Heart left ventricle (tissue), 16 donors: Measurements from ENCODE around the gene INO80. TPM values are rescaled to one million over a fixed set of nuclear protein-coding genes. Genes with fewer than 3 reads are reported as not detected.

ENCODE experiments used
- ATAC-seq, 4 donors: fragments of 200-7000 bp; cut with Tn5 transposase; one replicate each; pipeline ENCODE4 v1.9.1; 2020 to 2022; ENCODE audit warnings: moderate library complexity in 4 of 4, mild to moderate bottlenecking in 3 of 4, moderate number of reproducible peaks in 1 of 4
- DNase-seq, 5 donors: peaks; one replicate each; pipeline ENCODE4 v3.0.0-alpha.2; 2020
- H3K27ac ChIP-seq, 12 donors: fragments of 200-600 bp; sonication (generic) in 4 of 12; one replicate each; pipeline versions ENCODE4 v1.5.0 to v1.8.0; 2016 to 2022; ENCODE audit warnings: mild to moderate bottlenecking in 2 of 12
- H3K27me3 ChIP-seq, 9 donors: fragments of 200-600 bp; sonication (generic) in 2 of 9; one replicate each; pipeline versions ENCODE4 v1.5.1 to v1.8.0; 2016 to 2022; ENCODE audit warnings: mild to moderate bottlenecking in 3 of 9
- H3K36me3 ChIP-seq, 9 donors: fragments of 200-600 bp; sonication (generic) in 2 of 9; one replicate each; pipeline versions ENCODE4 v1.5.0 to v1.8.0; 2018 to 2022; ENCODE audit warnings: mild to moderate bottlenecking in 2 of 9
- H3K4me1 ChIP-seq, 12 donors: fragments of 200-600 bp; sonication (generic) in 4 of 12; one replicate each; pipeline versions ENCODE4 v1.5.0 to v1.8.0; 2016 to 2022; ENCODE audit warnings: mild to moderate bottlenecking in 3 of 12
- H3K4me3 ChIP-seq, 12 donors: fragments of 200-600 bp; sonication (generic) in 4 of 12; one replicate each; pipeline versions ENCODE4 v1.5.0 to v1.8.0; 2017 to 2022; ENCODE audit warnings: mild to moderate bottlenecking in 9 of 12, moderate library complexity in 4 of 12
- H3K9me3 ChIP-seq, 12 donors: fragments of 200-600 bp; sonication (generic) in 4 of 12; one replicate each; pipeline versions ENCODE4 v1.5.0 to v1.8.0; 2016 to 2022; ENCODE audit warnings: mild to moderate bottlenecking in 1 of 12
- CTCF ChIP-seq, 12 donors: fragments of 200-600 bp; sonication (generic) in 4 of 12; IDR thresholded peaks; one replicate each; pipeline versions ENCODE4 v1.5.0 to v1.8.0; 2018 to 2022; ENCODE audit warnings: antibody characterized with exemption in 12 of 12, mild to moderate bottlenecking in 5 of 12
- POLR2A ChIP-seq, 2 donors: fragments of 450-650 bp; IDR thresholded peaks; one replicate each; pipeline ENCODE4 v1.6.1; 2017; ENCODE audit warnings: antibody characterized with exemption in 2 of 2, mild to moderate bottlenecking in 2 of 2, moderate library complexity in 2 of 2
- WGBS, 4 donors: extraction: QIAGEN DNeasy Blood & Tissue Kit in 2 of 4; methylation state at CpG; one replicate each; pipeline versions ENCODE4 v1.1.5 to v1.1.7; 2013 to 2018; 5-methylcytosine and 5-hydroxymethylcytosine counted together
- intact Hi-C, 10 donors: fragments of 100-400 bp; cut with DNase I; formaldehyde crosslinking; loops; one replicate each; pipeline versions ENCODE4 v1.11.1 to v1.14.2; 2022
- polyA plus RNA-seq, 2 donors: library from polyadenylated mRNA; stranded (reverse); fragments of 200-250 nt; gene quantifications; one replicate each; pipeline ENCODE4 v1.2.3, GENCODE V29; 2013
- total RNA-seq, 9 donors: library from RNA; depleted of rRNA in 2 of 9; stranded (reverse); fragments of >200 nt in 2 of 9; fragmentation: NEBNext Ultra II Directional in 3 of 9; extraction: Animal tissue kit (Norgen Biotek cat#: 25700) in 3 of 9; gene quantifications; one replicate each; pipeline versions ENCODE4 v1.1.0 to v1.2.4, GENCODE V29; 2016 to 2023
- donor health status: ischemic (EF 13 %, LVEDD 7.1; RV severe dilation, severe dysfunction).
- donor health status: healthy with polysubstance abuse.
- donor health status: DM: no; HTN: yes; CAD: no.
- donor health status: DM: no; HTN: no; CAD: no.
- donor health status: ischemic (EF 25% LVEDD 6.9; RV normal size, moderate dysfunction).
- donor health status: ischemic (EF 25% LVEDD 5.7; RV mildly dilated, moderate dysfunction).
- donor health status: healthy.
- donor health status: DM: yes; HTN: yes; CAD: no.
- donor health status: ischemic (EF 35%, LVEDD 5.7; RV mildly dilated, moderate dysfunction).
- donor health status: nonischemic (EF 11% LVEDD 7.7; RV severe dilation, severe dysfunction).
- donor health status: DM: yes; HTN: yes; CAD: no.
- donor health status: PGD.
- donor health status: ischemic (EF 29% LVEDD 5.4; RV normal size, mild dysfunction).
- donor health status: nonischemic (EF 23%, LVEDD 6.1; RV moderate dilation, normal function).

Gene INO80
- total and polyA plus RNA-seq, 11 donors, result 4.7 to 20.9 (median 12.6) TPM

GRCh38 chr15:40992241-40992741 is 123.8 kb downstream of the INO80 start:
- H3K36me3 ChIP-seq, result peaks cover 0 to 85% (median 68%) of the 10 kb centered on the region in 9 donors
- no peak for ATAC-seq
- no peak for DNase-seq
- no peaks in the 10 kb centered on the region for H3K27me3 ChIP-seq
- no peak overlapping the region for H3K27ac ChIP-seq
- H3K4me1 ChIP-seq, result peaks cover 0 to 4% (median 0%) of the 10 kb centered on the region in 12 donors
- TF ChIP-seq CTCF (IDR thresholded peaks at IDR 0.05) (no peak), POLR2A (IDR thresholded peaks at IDR 0.05) (no peak)
- intact Hi-C loops, result no loop called here
- no peak overlapping the region for H3K4me3 ChIP-seq
- H3K9me3 ChIP-seq, result no peaks in the 10 kb centered on the region
- WGBS, 4 donors, result 46 to 68% (median 55%) methylated on average over 1 of the region's 1 CpG

DNA sequence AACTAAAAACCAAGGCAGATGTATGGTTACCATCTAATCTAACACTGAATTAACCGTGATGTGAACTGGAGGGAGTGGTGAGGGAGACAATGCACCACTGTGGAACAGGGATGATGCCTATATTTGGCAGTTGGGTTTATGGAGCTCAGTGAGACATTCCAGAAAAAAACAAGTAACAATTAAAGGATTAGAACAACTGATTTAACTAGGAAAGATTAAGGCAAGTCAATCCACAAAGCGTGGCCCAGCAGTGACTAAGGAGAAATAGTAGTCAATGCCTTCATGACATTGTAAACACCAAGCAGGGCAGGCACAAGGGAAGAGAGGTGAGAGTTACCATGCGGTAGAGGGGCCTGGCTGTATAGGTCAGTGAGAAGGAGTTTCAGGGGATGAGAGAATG is 124.7 kb downstream of the INO80 start:
- H3K36me3 ChIP-seq, result peaks cover 3 to 85% (median 68%) of the 10 kb centered on the region in 9 donors

DNA sequence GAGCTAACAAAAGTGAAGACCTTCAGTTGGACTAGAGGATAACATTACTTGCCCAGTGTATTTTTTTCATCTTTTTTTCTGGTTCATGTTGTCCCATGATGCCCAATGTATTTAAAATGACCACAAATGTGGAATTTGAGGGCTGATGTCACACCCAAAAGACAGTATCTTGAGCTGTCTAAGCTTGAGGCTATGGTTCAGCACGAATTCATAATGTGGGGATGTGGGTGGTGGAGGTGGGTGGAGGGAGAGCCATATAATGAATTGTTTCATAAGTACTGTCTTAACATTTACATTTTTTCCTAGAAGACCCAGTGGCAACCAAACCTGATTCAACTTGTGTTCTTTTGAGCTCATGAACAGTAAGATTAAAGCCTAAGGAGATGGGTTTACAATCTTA is 125.3 kb downstream of the INO80 start:
- ATAC-seq, result no peak
- no peaks in the 10 kb centered on the region for H3K9me3 ChIP-seq
- WGBS, 4 donors, result 0 to 2% (median 0%) methylated on average over 1 of the region's 1 CpG
- peaks cover 0 to 4% (median 0%) of the 10 kb centered on the region in 12 donors for H3K4me1 ChIP-seq
- no peak overlapping the region for H3K27ac ChIP-seq
- no peak overlapping the region for H3K4me3 ChIP-seq
- DNase-seq, result no peak
- intact Hi-C loops, result no loop called here
- H3K36me3 ChIP-seq, result peaks cover 3 to 85% (median 68%) of the 10 kb centered on the region in 9 donors
- H3K27me3 ChIP-seq, result no peaks in the 10 kb centered on the region
- TF ChIP-seq CTCF (IDR thresholded peaks at IDR 0.05) (no peak), POLR2A (IDR thresholded peaks at IDR 0.05) (no peak)

More for the DNA sequence above, 124.7 kb downstream of the INO80 start:
- Histone ChIP-seq H3K4me3 (no peak overlapping the region), H3K4me1 (peaks cover 0 to 4% (median 0%) of the 10 kb centered on the region in 12 donors), H3K27me3 (no peaks in the 10 kb centered on the region), H3K27ac (no peak overlapping the region), H3K9me3 (no peaks in the 10 kb centered on the region)
- 94 to 98% (median 96%) methylated on average over 3 of the region's 3 CpGs for WGBS, 4 donors
- intact Hi-C loops, result no loop called here
- no peak for TF ChIP-seq POLR2A (IDR thresholded peaks at IDR 0.05)
- no peak for TF ChIP-seq CTCF (IDR thresholded peaks at IDR 0.05)
- ATAC-seq, result no peak
- no peak for DNase-seq

DNA sequence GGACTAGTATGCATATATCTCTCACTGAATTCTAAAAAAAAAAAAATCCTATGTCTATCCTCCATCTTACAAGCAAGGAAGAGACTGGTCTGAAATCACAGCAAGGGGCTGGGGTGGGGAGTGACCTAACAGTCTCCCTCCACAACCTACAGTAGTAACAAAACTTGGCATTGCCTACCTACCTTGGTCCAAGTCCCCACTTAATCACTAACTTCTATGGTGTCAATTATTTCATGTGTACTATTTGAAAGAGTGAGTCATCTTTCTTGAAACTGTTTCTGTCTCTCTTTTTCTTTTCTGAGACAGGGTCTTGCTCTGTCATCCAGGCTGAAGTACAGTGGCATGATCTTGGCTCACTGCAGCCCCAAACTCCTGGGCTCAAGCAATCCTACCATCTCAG is 126.0 kb downstream of the INO80 start:
- Histone ChIP-seq H3K27ac (no peak overlapping the region), H3K36me3 (peaks cover 3 to 85% (median 68%) of the 10 kb centered on the region in 9 donors), H3K4me3 (no peak overlapping the region), H3K4me1 (peaks cover 0 to 4% (median 0%) of the 10 kb centered on the region in 12 donors), H3K27me3 (no peaks in the 10 kb centered on the region), H3K9me3 (no peaks in the 10 kb centered on the region)
- ATAC-seq (no peak), DNase-seq (no peak)
- no peak for TF ChIP-seq CTCF (IDR thresholded peaks at IDR 0.05)
- no peak for TF ChIP-seq POLR2A (IDR thresholded peaks at IDR 0.05)
- intact Hi-C loops, result no loop called here
